GM12878 (cell line): Measurements from ENCODE around the gene CARD19. TPM values are rescaled to one million over a fixed set of nuclear protein-coding genes. Genes with fewer than 3 reads are reported as not detected.

Experiments used
- ATAC-seq: fragments of 200-7000 bp; cut with Tn5 transposase; 3 replicates; pipeline ENCODE4 v1.9.1; 2020; ENCODE audit warnings: mild to moderate bottlenecking, moderate library complexity
- BruUV-seq: library from RNA; stranded (reverse); fragments of 400-500 nt; replicated peaks from 2 replicates; lab custom pipeline; 2021; lab: Mats Ljungman, UMichigan
- CTCF ChIA-PET: fragments of 300-600 bp; sonication (Branson Sonifier 250); formaldehyde crosslinking; extraction: SDS; loops from one replicate; lab custom pipeline; 2021; ENCODE audit warnings: inconsistent platforms; lab: Yijun Ruan, JAX
- POLR2A ChIA-PET: fragments of 350-600 bp; formaldehyde crosslinking; extraction: SDS; loops from one replicate; lab custom pipeline; 2021; ENCODE audit warnings: inconsistent platforms; lab: Charles Lee
- RAD21 ChIA-PET: fragments of 300-600 bp; sonication (Branson Sonifier 250); formaldehyde crosslinking; loops from one replicate; lab custom pipeline; 2023; ENCODE audit warnings: antibody characterized with exemption; ENCODE audit not compliant: unreplicated experiment; lab: Charles Lee
- SMC1A ChIA-PET: fragments of 300-600 bp; sonication (Branson Sonifier 250); formaldehyde crosslinking; loops from one replicate; lab custom pipeline; 2023; ENCODE audit not compliant: unreplicated experiment, uncharacterized antibody; lab: Charles Lee
- DNase-seq: peaks from one replicate; pipeline ENCODE4 v3.0.0-alpha.2; 2011; ENCODE audit warnings: low read depth, low spot score
- FAIRE-seq: peaks from 3 replicates; lab custom pipeline; 2011; peaks lifted over from hg19 to GRCh38; lab: Jason Lieb, UNC
- H2AFZ ChIP-seq: 2 replicates; pipeline ENCODE4 v1.6.0; 2011; ENCODE audit warnings: low read depth, low read length, control low read depth; ENCODE audit not compliant: control insufficient read depth
- H3K27ac ChIP-seq: 2 replicates; pipeline ENCODE4 v1.5.1; 2011; ENCODE audit warnings: control low read depth; ENCODE audit not compliant: control insufficient read depth, insufficient read depth
- H3K27me3 ChIP-seq, 2 experiments: replicated peaks in 1 of 2; 2 replicates each; pipeline versions ENCODE4 v1.6.0 to v1.6.1; 2011; ENCODE audit warnings: low read length in 1 of 2; ENCODE audit not compliant: control insufficient read depth in 2 of 2, insufficient read depth in 2 of 2
- H3K36me3 ChIP-seq, 2 experiments: 2 replicates each; pipeline ENCODE4 v1.5.1; 2011; ENCODE audit warnings: low read length in 1 of 2; ENCODE audit not compliant: control insufficient read depth in 2 of 2, insufficient read depth in 2 of 2
- H3K4me1 ChIP-seq: 2 replicates; pipeline ENCODE4 v1.6.1; 2011; ENCODE audit warnings: mild to moderate bottlenecking, low read length, moderate library complexity, mixed read lengths; ENCODE audit not compliant: control insufficient read depth, insufficient read depth
- H3K4me2 ChIP-seq: 2 replicates; pipeline ENCODE4 v1.6.0; 2011; ENCODE audit warnings: control low read depth; ENCODE audit not compliant: control insufficient read depth, insufficient read depth
- H3K4me3 ChIP-seq: fragments of 200-600 bp; sonication (generic); 2 replicates; pipeline ENCODE4 v1.5.1; 2016
- H3K79me2 ChIP-seq: 2 replicates; pipeline ENCODE4 v1.6.0; 2011; ENCODE audit warnings: low read length; ENCODE audit not compliant: control insufficient read depth, insufficient read depth
- H3K9ac ChIP-seq: 2 replicates; pipeline ENCODE4 v1.8.0; 2011; ENCODE audit warnings: low read length, control low read depth, mixed read lengths; ENCODE audit not compliant: control insufficient read depth, insufficient read depth
- H3K9me3 ChIP-seq: replicated peaks from 3 replicates; pipeline ENCODE4 v1.5.1; 2011; ENCODE audit warnings: mild to moderate bottlenecking, low read length; ENCODE audit not compliant: control insufficient read depth, insufficient read depth
- H4K20me1 ChIP-seq: 2 replicates; pipeline ENCODE4 v1.6.0; 2011; ENCODE audit not compliant: control insufficient read depth, insufficient read depth
- BHLHE40 ChIP-seq, 2 experiments: fragments of 450-650 bp in 1 of 2; IDR thresholded peaks; 2 replicates each; pipeline ENCODE4 v1.6.1; 2011 to 2017; ENCODE audit warnings: low read depth in 2 of 2, borderline replicate concordance in 1 of 2, improper control_type of control experiment in 1 of 2, low read length in 1 of 2, mild to moderate bottlenecking in 1 of 2
- DPF2 ChIP-seq: fragments of 450-650 bp; IDR thresholded peaks from 2 replicates; pipeline ENCODE4 v1.6.1; 2017; ENCODE audit warnings: mild to moderate bottlenecking
- GABPA ChIP-seq: IDR thresholded peaks from 2 replicates; pipeline ENCODE4 v1.6.1; 2014; ENCODE audit warnings: antibody characterized with exemption, low read depth, mild to moderate bottlenecking, inconsistent platforms
- IKZF1 ChIP-seq: fragments of 450-650 bp; conservative IDR thresholded peaks from 2 replicates; pipeline ENCODE4 v1.6.1; 2017; ENCODE audit warnings: antibody characterized with exemption, mild to moderate bottlenecking
- IRF4 ChIP-seq: IDR thresholded peaks from 2 replicates; pipeline ENCODE4 v1.6.1; 2011; ENCODE audit warnings: low read depth, low read length
- PBX3 ChIP-seq: IDR thresholded peaks from 2 replicates; pipeline ENCODE4 v1.6.1; 2011; ENCODE audit warnings: mild to moderate bottlenecking, low read depth, low read length, moderate library complexity; ENCODE audit not compliant: insufficient replicate concordance
- WGBS: methylation state at CpG from one replicate; pipeline ENCODE4 v1.1.6; 2016; ENCODE audit warnings: low lambda C conversion rate; ENCODE audit not compliant: insufficient replicate concordance, insufficient coverage; ENCODE audit errors: missing lambda C conversion rate; 5-methylcytosine and 5-hydroxymethylcytosine counted together
- in situ Hi-C: fragments of 300-500 bp; cut with MboI; formaldehyde crosslinking; loops from 9 replicates; pipeline ENCODE4 v1.14.3; 2018; ENCODE audit warnings: mixed read lengths
- intact Hi-C: fragments of 100-400 bp; cut with micrococcal nuclease; formaldehyde crosslinking; loops from one replicate; pipeline ENCODE4 v1.14.2; 2022; ENCODE audit not compliant: unreplicated experiment
- polyA plus RNA-seq, 11 experiments: library from polyadenylated mRNA; depleted of rRNA in 4 of 11; unstranded in 6 of 11; stranded (reverse) in 5 of 11; fragments of >200 nt; fragmentation: Nextera tagmentation in 4 of 11; fragmentation: Illumina TruSeq in 1 of 11; extraction: Ambion mirVana in 4 of 11; extraction: Trizol in 1 of 11; gene quantifications; 1 replicate in 1 of 11; 2 replicates in 10 of 11; pipeline versions ENCODE4 v1.2.1 to v1.2.3, GENCODE V29; 2011 to 2016; ENCODE audit warnings: inconsistent platforms in 2 of 11, missing spikeins in 2 of 11, low read depth in 1 of 11
- total RNA-seq, 4 experiments: library from RNA; depleted of rRNA in 3 of 4; stranded (reverse); fragments of >200 nt in 3 of 4; fragmentation: Illumina TruSeq in 1 of 4; extraction: Trizol in 1 of 4; gene quantifications; 2 replicates each; pipeline versions ENCODE4 v1.2.1 to v1.2.3, GENCODE V29; 2013 to 2021

Gene CARD19
- total and polyA plus RNA-seq, 10 of the 15 experiments (the other 5 are each of a cell fraction or from before 2014, with no cell fraction given): 0.61 to 41.6 (median 19.9) TPM

GRCh38 chr9:93098236-93098946 lies 2.4 kb downstream of the CARD19 start:
- CTCF ChIA-PET: interaction anchor here (1.2 to 5.3 kb wide), 4 partner anchors 10 to 144 kb away, joined by 3 to 44 read pairs (median 5); no protein-coding TSS in a partner anchor
- in situ Hi-C loops: no loop called here
- no TSS peak for BruUV-seq
- peak overlapping the region; percentile 86 for H3K4me3 ChIP-seq
- H3K27me3 ChIP-seq: no peaks in the 10 kb centered on the region
- peak overlapping the region; percentile 90 for H3K4me2 ChIP-seq
- DNase-seq (no peak), ATAC-seq (0 out of 3 replicates have a peak, but pooled peaks have one; percentile 5), FAIRE-seq (peak; percentile 74)
- peak overlapping the region; percentile 52 for H3K9ac ChIP-seq
- peaks cover 34% of the 10 kb centered on the region for H3K4me1 ChIP-seq
- POLR2A ChIA-PET: interaction anchor here (0.6 to 1.5 kb wide), 4 partner anchors 9 to 39 kb away, joined by 3 to 5 read pairs (median 4); partner anchors contain the start of gene NINJ1
- SMC1A ChIA-PET: interaction anchor here (0.6 to 3.7 kb wide), 4 partner anchors 9 to 1176 kb away, joined by 3 to 28 read pairs (median 4); no protein-coding TSS in a partner anchor
- H3K79me2 ChIP-seq: peaks cover 20% of the 10 kb centered on the region
- WGBS: 18% methylated on average over 15 of the region's 15 CpGs
- intact Hi-C loops: loop anchor here (5.0 kb wide), 1 partner anchor 354 kb away; the partner anchor contains the start of genes FAM120A and FAM120AOS
- TF ChIP-seq DPF2: peak; percentile 28; the same call in 1 of the 2 replicates
- no peak for TF ChIP-seq IRF4
- TF ChIP-seq IKZF1: peak; percentile 21; the same call in 1 of the 2 replicates
- peak; percentile 14 for TF ChIP-seq PBX3
- peak in 1 of 2 experiments; percentile 65; a peak in 1 of 4 replicates for TF ChIP-seq BHLHE40 (IDR thresholded peaks at IDR 0.05; ENCODE audit: borderline replicate concordance in 1 of 2, low read depth in 2 of 2, low read length in 1 of 2)
- no peak for TF ChIP-seq GABPA
- peak overlapping the region; percentile 27; the same call in 1 of the 2 replicates for H3K27ac ChIP-seq
- H2AFZ ChIP-seq: peak overlapping the region; percentile 31; the same call in 1 of the 2 replicates
- no peaks in the 10 kb centered on the region for H3K36me3 ChIP-seq
- RAD21 ChIA-PET: interaction anchor here (1.2 to 5.4 kb wide), 3 partner anchors 10 to 95 kb away, joined by 3 to 23 read pairs (median 12); no protein-coding TSS in a partner anchor
- no peaks in the 10 kb centered on the region for H4K20me1 ChIP-seq
- H3K9me3 ChIP-seq: no peaks in the 10 kb centered on the region; the same call in 2 of the 3 replicates
